Endodermal cell (in vitro differentiated cells): Measurements from ENCODE around the gene TNFAIP6. TPM values are rescaled to one million over a fixed set of nuclear protein-coding genes. Genes with fewer than 3 reads are reported as not detected.

Experiments
- DNase-seq: peaks from one replicate; pipeline ENCODE4 v3.0.0-alpha.2; 2017
- H3K27ac ChIP-seq: 2 replicates; pipeline ENCODE4 v1.5.1; 2013; ENCODE audit warnings: mild to moderate bottlenecking, low read depth, low read length, moderate library complexity
- H3K27me3 ChIP-seq: 2 replicates; pipeline ENCODE4 v1.6.1; 2013; ENCODE audit warnings: mild to moderate bottlenecking, low read length, moderate library complexity; ENCODE audit not compliant: insufficient read depth, control insufficient read depth, poor library complexity, severe bottlenecking
- H3K36me3 ChIP-seq: 2 replicates; pipeline ENCODE4 v1.7.0; 2013; ENCODE audit warnings: mild to moderate bottlenecking, low read length, moderate library complexity; ENCODE audit not compliant: control insufficient read depth, insufficient read depth
- H3K4me1 ChIP-seq: one replicate; pipeline ENCODE4 v1.7.0; 2013; ENCODE audit warnings: low read length; ENCODE audit not compliant: control insufficient read depth, insufficient read depth
- H3K4me3 ChIP-seq: 2 replicates; pipeline ENCODE4 v1.5.1; 2013; ENCODE audit warnings: mild to moderate bottlenecking, low read length, moderate library complexity
- H3K9ac ChIP-seq: 2 replicates; pipeline ENCODE4 v1.6.1; 2013; ENCODE audit warnings: mild to moderate bottlenecking, low read length, moderate library complexity; ENCODE audit not compliant: poor library complexity, severe bottlenecking; ENCODE audit errors: extremely low read depth
- H3K9me3 ChIP-seq: 2 replicates; pipeline ENCODE4 v1.6.1; 2013; ENCODE audit warnings: mild to moderate bottlenecking, low read length, moderate library complexity; ENCODE audit not compliant: control insufficient read depth
- H3K27ac Mint-ChIP-seq: 2 replicates; pipeline ENCODE4 v1.8.0; 2020; ENCODE audit warnings: mixed read lengths
- H3K27me3 Mint-ChIP-seq: 2 replicates; pipeline ENCODE4 v1.8.0; 2021; ENCODE audit warnings: mild to moderate bottlenecking, mixed read lengths; ENCODE audit not compliant: insufficient read depth
- H3K36me3 Mint-ChIP-seq: 2 replicates; pipeline ENCODE4 v1.8.0; 2020; ENCODE audit warnings: low read depth, mixed read lengths
- H3K4me1 Mint-ChIP-seq: 2 replicates; pipeline ENCODE4 v1.8.0; 2020; ENCODE audit warnings: mixed read lengths
- H3K4me3 Mint-ChIP-seq: 2 replicates; pipeline ENCODE4 v1.8.0; 2020; ENCODE audit warnings: mild to moderate bottlenecking, moderate library complexity, mixed read lengths
- H3K9me3 Mint-ChIP-seq: 2 replicates; pipeline ENCODE4 v1.8.0; 2020; ENCODE audit warnings: mild to moderate bottlenecking, mixed read lengths
- WGBS, 2 experiments: methylation state at CpG; one replicate each; pipeline versions ENCODE4 v1.1.5 to v1.1.7; 2013; ENCODE audit warnings: missing lambda C conversion rate in 2 of 2, mixed read lengths in 1 of 2; ENCODE audit not compliant: insufficient coverage in 1 of 2, insufficient read length in 1 of 2; 5-methylcytosine and 5-hydroxymethylcytosine counted together
- total RNA-seq, 2 donors: library from RNA; stranded (reverse); fragmentation: NEBNext Ultra II Directional in 1 of 2; extraction: Animal tissue kit (Norgen Biotek cat#: 25700) in 1 of 2; gene quantifications; 2 replicates in 1 of 2; 3 replicates in 1 of 2; pipeline ENCODE4 v1.2.1, GENCODE V29; 2021
- TF ChIP-seq, protein P1 (sequence below): fragments of 200-600 bp; sonication (generic); conservative IDR thresholded peaks from 2 replicates; pipeline ENCODE4 v1.5.0; 2021; ENCODE audit warnings: antibody characterized with exemption, mild to moderate bottlenecking

TNFAIP6 gene
- total RNA-seq, 2 donors from 2014 or later, result not detected

- Mint-ChIP-seq H3K27me3 (no peaks in the 10 kb centered on the region), H3K4me3 (no peak overlapping the region), H3K36me3 (no peaks in the 10 kb centered on the region), H3K9me3 (no peaks in the 10 kb centered on the region), H3K4me1 (no peaks in the 10 kb centered on the region), H3K27ac (no peak overlapping the region)
- H3K27me3 ChIP-seq, result no peaks in the 10 kb centered on the region
- H3K4me1 ChIP-seq, result no peaks in the 10 kb centered on the region
- TF ChIP-seq, protein P1, sequence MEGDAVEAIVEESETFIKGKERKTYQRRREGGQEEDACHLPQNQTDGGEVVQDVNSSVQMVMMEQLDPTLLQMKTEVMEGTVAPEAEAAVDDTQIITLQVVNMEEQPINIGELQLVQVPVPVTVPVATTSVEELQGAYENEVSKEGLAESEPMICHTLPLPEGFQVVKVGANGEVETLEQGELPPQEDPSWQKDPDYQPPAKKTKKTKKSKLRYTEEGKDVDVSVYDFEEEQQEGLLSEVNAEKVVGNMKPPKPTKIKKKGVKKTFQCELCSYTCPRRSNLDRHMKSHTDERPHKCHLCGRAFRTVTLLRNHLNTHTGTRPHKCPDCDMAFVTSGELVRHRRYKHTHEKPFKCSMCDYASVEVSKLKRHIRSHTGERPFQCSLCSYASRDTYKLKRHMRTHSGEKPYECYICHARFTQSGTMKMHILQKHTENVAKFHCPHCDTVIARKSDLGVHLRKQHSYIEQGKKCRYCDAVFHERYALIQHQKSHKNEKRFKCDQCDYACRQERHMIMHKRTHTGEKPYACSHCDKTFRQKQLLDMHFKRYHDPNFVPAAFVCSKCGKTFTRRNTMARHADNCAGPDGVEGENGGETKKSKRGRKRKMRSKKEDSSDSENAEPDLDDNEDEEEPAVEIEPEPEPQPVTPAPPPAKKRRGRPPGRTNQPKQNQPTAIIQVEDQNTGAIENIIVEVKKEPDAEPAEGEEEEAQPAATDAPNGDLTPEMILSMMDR, result no peak
- no peak overlapping the region for H3K27ac ChIP-seq
- 90 to 95% methylated on average over 3 to 4 of the region's 4 CpGs for WGBS, 2 experiments
- H3K9me3 ChIP-seq, result no peaks in the 10 kb centered on the region
- H3K4me3 ChIP-seq, result no peak overlapping the region
- no peak overlapping the region for H3K9ac ChIP-seq
- H3K36me3 ChIP-seq, result no peaks in the 10 kb centered on the region
- no peak for DNase-seq
Measured at GRCh38 chr2:151379169-151379568, 21.8 kb downstream of the TNFAIP6 start.

- no peak for DNase-seq
- TF ChIP-seq, protein P1, result no peak
- H3K27me3 ChIP-seq, result no peaks in the 10 kb centered on the region
- H3K36me3 ChIP-seq, result no peaks in the 10 kb centered on the region
- no peak overlapping the region for H3K9ac ChIP-seq
- no peaks in the 10 kb centered on the region for H3K36me3 Mint-ChIP-seq
- no peak overlapping the region for H3K4me3 ChIP-seq
- H3K4me1 ChIP-seq, result no peaks in the 10 kb centered on the region
- no peaks in the 10 kb centered on the region for H3K27me3 Mint-ChIP-seq
- WGBS, 2 experiments, result 94 to 97% methylated on average over 4 to 6 of the region's 6 CpGs
- H3K4me3 Mint-ChIP-seq, result no peak overlapping the region
- no peaks in the 10 kb centered on the region for H3K9me3 ChIP-seq
- no peak overlapping the region for H3K27ac ChIP-seq
- H3K4me1 Mint-ChIP-seq, result no peaks in the 10 kb centered on the region
- H3K9me3 Mint-ChIP-seq, result no peaks in the 10 kb centered on the region
- no peak overlapping the region for H3K27ac Mint-ChIP-seq
Measured at GRCh38 chr2:151380580-151381235, 23.3 kb downstream of the TNFAIP6 start.

DNA sequence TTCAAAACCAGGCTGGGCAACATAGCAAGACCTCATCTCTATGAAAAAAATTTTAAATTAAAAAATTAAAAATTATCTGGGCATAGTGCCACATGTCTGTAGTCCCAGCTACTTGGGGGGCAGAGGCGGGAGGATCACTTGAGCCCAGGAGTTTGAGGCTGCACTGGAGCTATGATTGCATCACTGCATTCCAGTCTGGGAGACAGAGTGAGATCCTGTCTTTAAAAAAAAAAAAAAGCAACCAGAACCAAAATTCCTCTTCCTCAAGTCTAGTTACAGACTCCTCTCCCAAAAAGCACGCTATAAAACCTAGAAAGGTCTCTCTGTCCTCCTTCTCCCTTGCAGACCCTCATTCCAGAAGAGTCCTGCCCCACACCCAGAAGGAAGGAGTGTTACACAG, 23.9 kb downstream of the TNFAIP6 start:
- H3K36me3 Mint-ChIP-seq, result no peaks in the 10 kb centered on the region
- Histone ChIP-seq H3K27ac (no peak overlapping the region), H3K9me3 (no peaks in the 10 kb centered on the region), H3K9ac (no peak overlapping the region), H3K27me3 (no peaks in the 10 kb centered on the region), H3K4me3 (no peak overlapping the region), H3K4me1 (no peaks in the 10 kb centered on the region), H3K36me3 (no peaks in the 10 kb centered on the region)
- WGBS, 2 experiments, result 94 to 100% methylated on average over 1 to 2 of the region's 2 CpGs
- no peaks in the 10 kb centered on the region for H3K9me3 Mint-ChIP-seq
- H3K4me3 Mint-ChIP-seq, result no peak overlapping the region
- TF ChIP-seq, protein P1, result no peak
- no peak for DNase-seq
- no peaks in the 10 kb centered on the region for H3K27me3 Mint-ChIP-seq
- no peaks in the 10 kb centered on the region for H3K4me1 Mint-ChIP-seq
- peak overlapping the region; percentile 20 for H3K27ac Mint-ChIP-seq
